ENCODE results near the gene GSTO2.

GSTO2 gene

GRCh38 chr10:104340641-104341040 is 71.7 kb downstream of the GSTO2 start:
- TF ChIP-seq CTCF (IDR thresholded peaks at IDR 0.05; ENCODE audit: low read length, missing control alignments), result no peak

GRCh38 chr10:104342941-104343411 is 74.0 kb downstream of the GSTO2 start:
- no peak for TF ChIP-seq CTCF (IDR thresholded peaks at IDR 0.05; ENCODE audit: low read length, missing control alignments)
- no peak overlapping the region for H3K4me3 ChIP-seq (replicated peaks; ENCODE audit: low read depth, low read length)
- peak; percentile 56 for DNase-seq (ENCODE audit: low read depth)

More at GRCh38 chr10:104340641-104341040, 71.7 kb downstream of the GSTO2 start:
- no peak overlapping the region for H3K4me3 ChIP-seq (replicated peaks; ENCODE audit: low read depth, low read length)
- DNase-seq (ENCODE audit: low read depth), result no peak

- DNase-seq (ENCODE audit: low read depth), result no peak
- no peak overlapping the region for H3K4me3 ChIP-seq (replicated peaks; ENCODE audit: low read depth, low read length)
- no peak for TF ChIP-seq CTCF (IDR thresholded peaks at IDR 0.05; ENCODE audit: low read length, missing control alignments)
These were observed 75.2 kb downstream of the GSTO2 start for GRCh38 chr10:104344219-104344618.

- DNase-seq (ENCODE audit: low read depth), result no peak
- TF ChIP-seq CTCF (IDR thresholded peaks at IDR 0.05; ENCODE audit: low read length, missing control alignments), result no peak
- H3K4me3 ChIP-seq (replicated peaks; ENCODE audit: low read depth, low read length), result no peak overlapping the region
These were observed 76.5 kb downstream of the GSTO2 start for GRCh38 chr10:104345515-104345914.

GRCh38 chr10:104345941-104346340 is 77.0 kb downstream of the GSTO2 start:
- no peak for TF ChIP-seq CTCF (IDR thresholded peaks at IDR 0.05; ENCODE audit: low read length, missing control alignments)
- DNase-seq (ENCODE audit: low read depth), result no peak
- H3K4me3 ChIP-seq (replicated peaks; ENCODE audit: low read depth, low read length), result no peak overlapping the region

GRCh38 chr10:104347295-104348045 is 78.5 kb downstream of the GSTO2 start:
- DNase-seq (ENCODE audit: low read depth), result no peak
- H3K4me3 ChIP-seq (replicated peaks; ENCODE audit: low read depth, low read length), result no peak overlapping the region
- TF ChIP-seq CTCF (IDR thresholded peaks at IDR 0.05; ENCODE audit: low read length, missing control alignments), result no peak

- DNase-seq (ENCODE audit: low read depth), result no peak
- no peak for TF ChIP-seq CTCF (IDR thresholded peaks at IDR 0.05; ENCODE audit: low read length, missing control alignments)
- H3K4me3 ChIP-seq (replicated peaks; ENCODE audit: low read depth, low read length), result no peak overlapping the region
These were observed 79.6 kb downstream of the GSTO2 start for GRCh38 chr10:104348601-104349000.

Measured in fibroblast of pulmonary artery (primary cell).